BLaER1 (cell line): Measurements from ENCODE around the gene TRIAP1.

Source experiments
- H3K27ac ChIP-seq: shearing (Covaris generic); formaldehyde crosslinking; 2 replicates; pipeline ENCODE4 v1.8.1; 2022
- H3K27me3 ChIP-seq: shearing (Covaris generic); formaldehyde crosslinking; 2 replicates; pipeline ENCODE4 v1.8.1; 2022
- H3K36me3 ChIP-seq: shearing (Covaris generic); formaldehyde crosslinking; 2 replicates; pipeline ENCODE4 v1.8.1; 2022
- H3K4me1 ChIP-seq: shearing (Covaris generic); formaldehyde crosslinking; 2 replicates; pipeline ENCODE4 v1.8.1; 2022
- H3K4me2 ChIP-seq: shearing (Covaris generic); formaldehyde crosslinking; 2 replicates; pipeline ENCODE4 v1.8.1; 2022
- H3K4me3 ChIP-seq: shearing (Covaris generic); formaldehyde crosslinking; 2 replicates; pipeline ENCODE4 v1.8.1; 2022
- H3K9ac ChIP-seq: shearing (Covaris generic); formaldehyde crosslinking; 2 replicates; pipeline ENCODE4 v1.8.1; 2022
- H3K9me3 ChIP-seq: shearing (Covaris generic); formaldehyde crosslinking; 2 replicates; pipeline ENCODE4 v1.8.1; 2022
- H4K20me1 ChIP-seq: shearing (Covaris generic); formaldehyde crosslinking; 2 replicates; pipeline ENCODE4 v1.8.1; 2022
- Cebpa-rat ChIP-seq: shearing (Covaris generic); IDR thresholded peaks from 2 replicates; pipeline ENCODE4 v1.8.1; 2022

Gene TRIAP1

GRCh38 chr12:120412421-120412820 lies 33.8 kb downstream of the TRIAP1 start:
- Histone ChIP-seq H4K20me1 (no peaks in the 10 kb centered on the region), H3K9ac (no peak overlapping the region), H3K9me3 (no peaks in the 10 kb centered on the region), H3K4me1 (peaks cover 12% of the 10 kb centered on the region), H3K27me3 (no peaks in the 10 kb centered on the region), H3K4me2 (no peak overlapping the region), H3K27ac (no peak overlapping the region), H3K36me3 (no peaks in the 10 kb centered on the region), H3K4me3 (no peak overlapping the region)
- no peak for TF ChIP-seq Cebpa-rat

GRCh38 chr12:120408771-120409170 lies 37.4 kb downstream of the TRIAP1 start:
- H3K27me3 ChIP-seq: no peaks in the 10 kb centered on the region
- peaks cover 15% of the 10 kb centered on the region for H3K4me1 ChIP-seq
- no peaks in the 10 kb centered on the region for H3K36me3 ChIP-seq
- H3K4me3 ChIP-seq: no peak overlapping the region
- no peak for TF ChIP-seq Cebpa-rat
- no peak overlapping the region for H3K27ac ChIP-seq
- H3K9me3 ChIP-seq: 0 out of 2 replicates have a peak, but pooled peaks cover 5% of the 10 kb centered on the region
- no peaks in the 10 kb centered on the region for H4K20me1 ChIP-seq
- H3K4me2 ChIP-seq: no peak overlapping the region
- no peak overlapping the region for H3K9ac ChIP-seq

DNA sequence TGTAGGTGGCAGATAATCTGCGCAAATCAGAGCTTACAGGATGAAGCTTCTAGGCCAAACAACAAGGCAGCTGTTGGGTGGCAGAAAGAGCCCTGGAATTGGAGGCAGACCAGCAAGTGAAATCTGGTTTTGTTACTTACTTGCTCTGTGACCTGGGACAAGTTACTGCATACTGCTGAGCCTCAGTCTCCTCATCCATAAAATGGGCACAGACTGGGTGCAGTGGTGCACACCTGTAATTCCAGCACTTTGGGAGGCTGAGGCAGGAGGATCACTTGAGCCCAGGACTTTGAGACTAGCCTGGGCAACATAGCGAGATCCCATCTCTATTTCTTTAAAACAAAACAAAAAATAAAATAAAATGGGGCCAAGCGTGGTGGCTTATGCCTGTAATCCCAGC lies 39.6 kb downstream of the TRIAP1 start:
- H3K4me1 ChIP-seq: peaks cover 6% of the 10 kb centered on the region; the same call in 1 of the 2 replicates
- no peak overlapping the region for H3K4me3 ChIP-seq
- no peak for TF ChIP-seq Cebpa-rat
- no peak overlapping the region for H3K9ac ChIP-seq
- no peaks in the 10 kb centered on the region for H3K36me3 ChIP-seq
- H3K9me3 ChIP-seq: 0 out of 2 replicates have a peak, but pooled peaks cover 5% of the 10 kb centered on the region
- no peak overlapping the region for H3K27ac ChIP-seq
- H3K4me2 ChIP-seq: no peak overlapping the region
- no peaks in the 10 kb centered on the region for H4K20me1 ChIP-seq
- H3K27me3 ChIP-seq: no peaks in the 10 kb centered on the region

GRCh38 chr12:120406069-120406468 lies 40.1 kb downstream of the TRIAP1 start:
- TF ChIP-seq Cebpa-rat: no peak
- Histone ChIP-seq H3K9me3 (0 out of 2 replicates have a peak, but pooled peaks cover 5% of the 10 kb centered on the region), H3K4me3 (no peak overlapping the region), H3K4me2 (no peak overlapping the region), H3K36me3 (no peaks in the 10 kb centered on the region), H3K27me3 (no peaks in the 10 kb centered on the region), H3K4me1 (peaks cover 6% of the 10 kb centered on the region; the same call in 1 of the 2 replicates), H3K9ac (no peak overlapping the region), H3K27ac (no peak overlapping the region), H4K20me1 (no peaks in the 10 kb centered on the region)

DNA sequence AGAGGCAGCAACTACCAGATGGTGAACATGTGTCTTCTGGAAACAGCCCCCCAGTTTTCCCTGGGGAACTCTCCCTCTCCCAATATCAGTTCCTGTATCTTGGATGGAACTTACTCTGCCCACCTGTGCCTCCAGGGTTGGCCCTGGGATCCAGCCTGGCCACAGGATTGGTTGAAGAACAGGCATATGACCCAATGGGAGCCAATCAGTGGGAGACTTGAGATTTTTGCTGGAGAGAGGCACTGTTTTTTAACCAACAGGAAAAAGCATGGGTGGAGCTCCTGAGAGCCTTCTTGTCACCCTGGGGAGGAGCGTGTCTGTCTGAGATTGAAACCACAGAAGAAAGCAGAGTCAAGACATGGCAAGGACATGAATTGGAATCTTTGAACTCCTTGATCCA lies 41.9 kb downstream of the TRIAP1 start:
- Histone ChIP-seq H3K27me3 (no peaks in the 10 kb centered on the region), H3K9ac (no peak overlapping the region), H3K4me2 (no peak overlapping the region), H3K4me1 (peaks cover 6% of the 10 kb centered on the region; the same call in 1 of the 2 replicates), H3K9me3 (0 out of 2 replicates have a peak, but pooled peaks cover 5% of the 10 kb centered on the region), H3K4me3 (no peak overlapping the region), H3K27ac (no peak overlapping the region), H3K36me3 (no peaks in the 10 kb centered on the region), H4K20me1 (no peaks in the 10 kb centered on the region)
- no peak for TF ChIP-seq Cebpa-rat

DNA sequence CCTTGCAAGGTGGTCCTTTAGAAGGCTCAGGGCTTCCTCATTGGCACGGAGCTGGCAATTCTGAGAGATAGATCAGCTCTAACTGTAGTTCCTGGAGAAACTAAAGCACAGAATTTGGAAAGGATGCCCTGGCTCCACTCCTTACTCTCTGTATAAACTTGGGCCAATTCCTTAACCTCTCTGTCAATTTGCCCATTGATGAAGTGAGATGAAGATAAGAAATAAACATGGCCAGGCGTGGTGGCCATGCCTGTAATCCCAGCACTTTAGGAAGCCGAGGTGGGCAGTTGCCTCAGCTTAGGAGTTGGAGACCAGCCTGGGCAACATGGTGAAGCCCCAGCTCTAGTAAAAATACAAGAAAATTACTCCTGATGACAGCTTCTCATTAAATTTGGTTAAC lies 42.3 kb downstream of the TRIAP1 start:
- H3K9ac ChIP-seq: no peak overlapping the region
- no peak overlapping the region for H3K4me2 ChIP-seq
- no peak overlapping the region for H3K4me3 ChIP-seq
- H3K4me1 ChIP-seq: peaks cover 6% of the 10 kb centered on the region; the same call in 1 of the 2 replicates
- H3K27me3 ChIP-seq: no peaks in the 10 kb centered on the region
- no peaks in the 10 kb centered on the region for H4K20me1 ChIP-seq
- TF ChIP-seq Cebpa-rat: no peak
- H3K27ac ChIP-seq: no peak overlapping the region
- H3K9me3 ChIP-seq: 0 out of 2 replicates have a peak, but pooled peaks cover 5% of the 10 kb centered on the region
- no peaks in the 10 kb centered on the region for H3K36me3 ChIP-seq

GRCh38 chr12:120402217-120402616 lies 44.0 kb downstream of the TRIAP1 start:
- H3K4me1 ChIP-seq: peaks cover 18% of the 10 kb centered on the region
- no peak overlapping the region for H3K27ac ChIP-seq
- H3K9me3 ChIP-seq: 0 out of 2 replicates have a peak, but pooled peaks cover 5% of the 10 kb centered on the region
- H3K9ac ChIP-seq: no peak overlapping the region
- no peak overlapping the region for H3K4me3 ChIP-seq
- H3K4me2 ChIP-seq: no peak overlapping the region
- H4K20me1 ChIP-seq: no peaks in the 10 kb centered on the region
- H3K27me3 ChIP-seq: no peaks in the 10 kb centered on the region
- no peaks in the 10 kb centered on the region for H3K36me3 ChIP-seq
- no peak for TF ChIP-seq Cebpa-rat

DNA sequence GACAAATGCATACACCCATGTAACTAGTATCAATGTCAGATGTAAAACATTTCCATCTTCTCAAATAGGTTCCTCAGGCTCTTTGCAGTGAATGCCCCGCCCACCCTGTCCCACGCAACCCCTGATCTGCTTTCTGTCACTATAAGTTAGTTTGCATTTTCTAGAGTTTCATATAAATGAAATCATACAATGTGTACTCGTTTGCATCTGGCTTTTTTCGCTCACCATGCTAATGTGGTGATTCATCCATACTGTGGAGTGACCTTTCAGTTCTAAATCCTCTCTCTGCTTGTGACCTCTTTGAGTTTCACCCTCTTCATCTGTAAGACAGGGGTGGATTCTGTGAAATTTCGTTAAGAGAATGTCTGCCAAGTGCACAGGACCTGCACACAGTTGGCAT lies 46.7 kb downstream of the TRIAP1 start:
- Histone ChIP-seq H3K4me3 (no peak overlapping the region), H3K9ac (no peak overlapping the region), H3K4me2 (no peak overlapping the region), H3K4me1 (peaks cover 27% of the 10 kb centered on the region), H3K36me3 (no peaks in the 10 kb centered on the region), H4K20me1 (no peaks in the 10 kb centered on the region), H3K27me3 (no peaks in the 10 kb centered on the region), H3K9me3 (0 out of 2 replicates have a peak, but pooled peaks cover 5% of the 10 kb centered on the region), H3K27ac (no peak overlapping the region)
- no peak for TF ChIP-seq Cebpa-rat

DNA sequence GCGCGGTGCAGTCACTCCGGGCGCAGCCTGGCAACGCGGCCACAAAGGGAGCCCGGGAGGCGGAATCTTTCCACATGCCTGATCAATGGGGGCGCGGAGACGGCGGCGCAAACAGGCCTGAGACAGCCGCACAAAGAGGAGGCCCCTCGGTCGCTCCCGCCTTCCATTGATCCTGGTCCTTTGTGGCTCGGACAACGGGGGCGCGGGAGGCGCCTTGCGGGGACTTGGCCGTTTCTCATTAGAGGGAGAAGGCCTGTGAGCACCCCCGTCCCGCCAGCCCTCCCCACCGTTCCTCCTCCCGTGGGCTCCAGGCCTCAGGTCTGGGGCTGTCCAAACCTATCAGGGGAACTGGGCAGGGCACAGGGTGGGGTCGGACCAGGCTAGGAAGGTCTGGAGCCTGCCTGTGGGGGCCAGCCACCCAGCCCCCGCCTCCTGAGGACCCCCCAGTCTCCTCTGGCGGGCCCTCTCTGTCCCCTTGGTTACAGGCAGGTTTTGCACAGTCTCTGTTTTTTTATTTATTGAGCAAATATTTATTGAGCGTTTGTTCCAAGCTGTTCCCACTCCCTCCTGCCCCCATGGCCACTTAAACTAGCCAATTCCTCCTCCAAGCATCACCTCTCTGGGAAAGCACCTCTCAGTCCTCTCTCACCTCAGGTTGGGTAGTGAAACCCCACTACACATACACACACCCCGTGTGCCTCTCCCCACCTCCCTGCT lies 48.2 kb downstream of the TRIAP1 start:
- peak overlapping the region; percentile 65 for H3K4me2 ChIP-seq
- no peaks in the 10 kb centered on the region for H4K20me1 ChIP-seq
- peaks cover 21% of the 10 kb centered on the region for H3K4me1 ChIP-seq
- no peak overlapping the region for H3K4me3 ChIP-seq
- H3K27ac ChIP-seq: peak overlapping the region; percentile 76; the same call in 1 of the 2 replicates
- peak overlapping the region; percentile 72 for H3K9ac ChIP-seq
- TF ChIP-seq Cebpa-rat: no peak
- no peaks in the 10 kb centered on the region for H3K27me3 ChIP-seq
- no peaks in the 10 kb centered on the region for H3K9me3 ChIP-seq
- H3K36me3 ChIP-seq: no peaks in the 10 kb centered on the region

DNA sequence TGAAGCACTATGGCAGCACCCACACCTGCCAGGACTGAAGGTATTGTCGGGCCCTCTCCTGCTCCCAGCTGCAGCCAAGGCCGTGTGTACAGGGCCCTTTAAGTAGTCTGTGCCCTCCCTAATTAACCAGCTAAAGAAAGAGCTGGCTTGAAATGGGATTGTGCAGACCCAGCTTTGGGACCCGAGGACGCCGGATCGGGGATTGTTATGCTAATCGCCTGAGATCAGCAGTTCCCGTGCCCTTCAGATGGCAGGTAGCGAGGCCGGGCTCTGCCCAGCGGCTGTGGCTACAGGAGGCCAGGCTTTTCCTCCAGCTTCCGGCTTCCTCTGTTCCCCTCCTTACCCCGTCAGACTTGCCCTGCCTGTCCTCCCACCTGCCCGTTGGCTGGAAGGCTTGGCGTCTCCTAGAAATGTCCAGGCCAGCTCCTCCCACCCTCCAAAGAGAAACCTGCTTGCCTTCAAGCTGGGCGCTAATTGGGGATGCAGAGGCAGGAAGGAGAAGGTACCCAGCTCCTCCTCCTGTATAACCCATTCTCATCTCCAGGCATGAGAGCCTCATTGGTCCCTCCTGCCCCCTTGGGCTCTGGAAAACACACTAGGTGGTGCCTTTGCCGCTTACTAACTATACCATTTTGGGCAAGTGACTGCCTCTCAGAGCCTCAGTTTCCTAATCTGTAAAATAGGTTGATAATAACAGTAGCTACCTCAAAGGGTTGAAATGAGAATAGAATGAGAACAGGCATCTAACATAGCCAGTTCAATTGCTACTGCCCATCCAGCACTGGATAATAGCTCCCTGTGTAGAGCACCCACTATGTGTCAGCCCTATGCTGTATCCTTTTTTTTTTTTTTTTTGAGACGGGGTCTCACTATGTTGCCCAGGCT lies 51.5 kb downstream of the TRIAP1 start:
- Histone ChIP-seq H3K4me2 (no peak overlapping the region), H3K4me1 (peaks cover 21% of the 10 kb centered on the region), H3K4me3 (no peak overlapping the region), H4K20me1 (no peaks in the 10 kb centered on the region), H3K27me3 (no peaks in the 10 kb centered on the region), H3K9ac (no peak overlapping the region), H3K9me3 (no peaks in the 10 kb centered on the region), H3K27ac (no peak overlapping the region), H3K36me3 (no peaks in the 10 kb centered on the region)
- no peak for TF ChIP-seq Cebpa-rat
